Neutrophil (primary cell): ENCODE measurements around the gene MAB21L2.
"Not testable (repeated sequence)": the region's sequence is repeated elsewhere in the genome, so short reads cannot be mapped to it uniquely, and the experiment has no call there.

Source experiments
- H3K27ac ChIP-seq: fragments of 200-600 bp; sonication (generic); 2 replicates; pipeline ENCODE4 v1.5.1; 2016; ENCODE audit warnings: mild to moderate bottlenecking, moderate library complexity
- H3K27me3 ChIP-seq: fragments of 200-600 bp; sonication (generic); 2 replicates; pipeline ENCODE4 v1.6.0; 2016; ENCODE audit warnings: mild to moderate bottlenecking
- H3K36me3 ChIP-seq: fragments of 200-600 bp; sonication (generic); 2 replicates; pipeline ENCODE4 v1.5.1; 2017
- H3K4me1 ChIP-seq, 2 experiments: fragments of 200-600 bp in 1 of 2; sonication (generic) in 1 of 2; 1 replicate in 1 of 2; 2 replicates in 1 of 2; pipeline versions ENCODE4 v1.5.1 to v1.6.1; 2013 to 2016; ENCODE audit warnings: low read depth in 1 of 2, low read length in 1 of 2, mild to moderate bottlenecking in 1 of 2, moderate library complexity in 1 of 2; ENCODE audit not compliant: control insufficient read depth in 1 of 2, insufficient read depth in 1 of 2
- H3K4me3 ChIP-seq, 2 experiments: fragments of 200-600 bp in 1 of 2; sonication (generic) in 1 of 2; 1 replicate in 1 of 2; 2 replicates in 1 of 2; pipeline ENCODE4 v1.5.1; 2013 to 2016; ENCODE audit warnings: low read depth in 1 of 2, low read length in 1 of 2, mild to moderate bottlenecking in 1 of 2, moderate library complexity in 1 of 2
- H3K9me3 ChIP-seq: fragments of 200-600 bp; sonication (generic); 2 replicates; pipeline ENCODE4 v1.5.1; 2016
- TF ChIP-seq, protein P1 (sequence below): fragments of 200-600 bp; sonication (generic); IDR thresholded peaks from 2 replicates; pipeline ENCODE4 v1.5.1; 2016; ENCODE audit warnings: antibody characterized with exemption

MAB21L2 gene

GRCh38 chr4:150562250-150562649 lies 19.7 kb upstream of the MAB21L2 start:
- no peaks in the 10 kb centered on the region for H3K4me1 ChIP-seq
- no peak overlapping the region for H3K27ac ChIP-seq
- TF ChIP-seq, protein P1, sequence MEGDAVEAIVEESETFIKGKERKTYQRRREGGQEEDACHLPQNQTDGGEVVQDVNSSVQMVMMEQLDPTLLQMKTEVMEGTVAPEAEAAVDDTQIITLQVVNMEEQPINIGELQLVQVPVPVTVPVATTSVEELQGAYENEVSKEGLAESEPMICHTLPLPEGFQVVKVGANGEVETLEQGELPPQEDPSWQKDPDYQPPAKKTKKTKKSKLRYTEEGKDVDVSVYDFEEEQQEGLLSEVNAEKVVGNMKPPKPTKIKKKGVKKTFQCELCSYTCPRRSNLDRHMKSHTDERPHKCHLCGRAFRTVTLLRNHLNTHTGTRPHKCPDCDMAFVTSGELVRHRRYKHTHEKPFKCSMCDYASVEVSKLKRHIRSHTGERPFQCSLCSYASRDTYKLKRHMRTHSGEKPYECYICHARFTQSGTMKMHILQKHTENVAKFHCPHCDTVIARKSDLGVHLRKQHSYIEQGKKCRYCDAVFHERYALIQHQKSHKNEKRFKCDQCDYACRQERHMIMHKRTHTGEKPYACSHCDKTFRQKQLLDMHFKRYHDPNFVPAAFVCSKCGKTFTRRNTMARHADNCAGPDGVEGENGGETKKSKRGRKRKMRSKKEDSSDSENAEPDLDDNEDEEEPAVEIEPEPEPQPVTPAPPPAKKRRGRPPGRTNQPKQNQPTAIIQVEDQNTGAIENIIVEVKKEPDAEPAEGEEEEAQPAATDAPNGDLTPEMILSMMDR = no peak
- no peaks in the 10 kb centered on the region for H3K27me3 ChIP-seq
- H3K9me3 ChIP-seq = no peaks in the 10 kb centered on the region
- no peak overlapping the region for H3K4me3 ChIP-seq
- H3K36me3 ChIP-seq = no peaks in the 10 kb centered on the region

GRCh38 chr4:150562751-150563150 lies 19.2 kb upstream of the MAB21L2 start:
- Histone ChIP-seq H3K9me3 (no peaks in the 10 kb centered on the region), H3K4me3 (no peak overlapping the region), H3K4me1 (no peaks in the 10 kb centered on the region), H3K27ac (no peak overlapping the region), H3K27me3 (no peaks in the 10 kb centered on the region), H3K36me3 (no peaks in the 10 kb centered on the region)
- TF ChIP-seq, protein P1 = no peak

DNA sequence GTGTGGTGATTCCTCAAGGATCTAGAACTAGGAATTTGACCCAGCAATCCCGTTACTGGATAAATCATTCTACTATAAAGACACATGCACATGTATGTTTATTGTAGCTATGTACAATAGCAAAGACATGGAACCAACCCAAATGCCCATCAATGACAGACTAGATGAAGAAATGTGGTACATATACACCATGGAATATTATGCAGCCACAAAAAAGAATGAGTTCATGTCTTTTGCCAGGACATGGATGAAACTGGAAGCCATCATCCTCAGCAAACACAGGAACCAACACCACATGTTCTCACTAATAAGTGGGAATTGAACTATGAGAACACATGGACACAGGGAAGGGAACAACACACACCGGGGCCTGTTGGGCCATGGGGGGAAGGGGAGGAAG lies 17.0 kb upstream of the MAB21L2 start:
- H3K27ac ChIP-seq, H3K4me1 ChIP-seq, H3K27me3 ChIP-seq, H3K36me3 ChIP-seq, H3K4me3 ChIP-seq, H3K9me3 ChIP-seq: not testable (repeated sequence)

- Histone ChIP-seq H3K36me3 (no peaks in the 10 kb centered on the region), H3K9me3 (no peaks in the 10 kb centered on the region), H3K27me3 (no peaks in the 10 kb centered on the region), H3K4me3 (no peak overlapping the region), H3K27ac (no peak overlapping the region), H3K4me1 (no peaks in the 10 kb centered on the region)
- TF ChIP-seq, protein P1 = no peak
Observed at GRCh38 chr4:150567070-150567469, 14.9 kb upstream of the MAB21L2 start.

- Histone ChIP-seq H3K4me1 (no peaks in the 10 kb centered on the region), H3K27me3 (no peaks in the 10 kb centered on the region), H3K36me3 (no peaks in the 10 kb centered on the region), H3K27ac (no peak overlapping the region), H3K9me3 (no peaks in the 10 kb centered on the region), H3K4me3 (no peak overlapping the region)
- TF ChIP-seq, protein P1 = no peak
Observed at GRCh38 chr4:150569384-150569987, 12.5 kb upstream of the MAB21L2 start.

GRCh38 chr4:150569998-150570535 lies 11.9 kb upstream of the MAB21L2 start:
- H3K9me3 ChIP-seq = no peaks in the 10 kb centered on the region
- no peak overlapping the region for H3K27ac ChIP-seq
- H3K4me3 ChIP-seq = no peak overlapping the region
- H3K4me1 ChIP-seq = no peaks in the 10 kb centered on the region
- no peaks in the 10 kb centered on the region for H3K36me3 ChIP-seq
- no peaks in the 10 kb centered on the region for H3K27me3 ChIP-seq
- TF ChIP-seq, protein P1 = no peak
